A549 treated with DMSO at 1 μM for 4 hours (cell line): Measurements from ENCODE around the gene DDX19B. TPM values are rescaled to one million over a fixed set of nuclear protein-coding genes. Genes with fewer than 3 reads are reported as not detected.

Experiments used
- total RNA-seq: library from RNA; stranded (reverse); fragments of 200-300 nt; extraction: Qiagen RNA extraction; gene quantifications from 5 replicates; pipeline ENCODE4 v1.2.3, GENCODE V29; 2022; ENCODE audit warnings: low read depth

The DDX19B gene
- total RNA-seq, result 29.9 to 37.7 TPM (median 31.5 TPM) in 5 replicates

DNA sequence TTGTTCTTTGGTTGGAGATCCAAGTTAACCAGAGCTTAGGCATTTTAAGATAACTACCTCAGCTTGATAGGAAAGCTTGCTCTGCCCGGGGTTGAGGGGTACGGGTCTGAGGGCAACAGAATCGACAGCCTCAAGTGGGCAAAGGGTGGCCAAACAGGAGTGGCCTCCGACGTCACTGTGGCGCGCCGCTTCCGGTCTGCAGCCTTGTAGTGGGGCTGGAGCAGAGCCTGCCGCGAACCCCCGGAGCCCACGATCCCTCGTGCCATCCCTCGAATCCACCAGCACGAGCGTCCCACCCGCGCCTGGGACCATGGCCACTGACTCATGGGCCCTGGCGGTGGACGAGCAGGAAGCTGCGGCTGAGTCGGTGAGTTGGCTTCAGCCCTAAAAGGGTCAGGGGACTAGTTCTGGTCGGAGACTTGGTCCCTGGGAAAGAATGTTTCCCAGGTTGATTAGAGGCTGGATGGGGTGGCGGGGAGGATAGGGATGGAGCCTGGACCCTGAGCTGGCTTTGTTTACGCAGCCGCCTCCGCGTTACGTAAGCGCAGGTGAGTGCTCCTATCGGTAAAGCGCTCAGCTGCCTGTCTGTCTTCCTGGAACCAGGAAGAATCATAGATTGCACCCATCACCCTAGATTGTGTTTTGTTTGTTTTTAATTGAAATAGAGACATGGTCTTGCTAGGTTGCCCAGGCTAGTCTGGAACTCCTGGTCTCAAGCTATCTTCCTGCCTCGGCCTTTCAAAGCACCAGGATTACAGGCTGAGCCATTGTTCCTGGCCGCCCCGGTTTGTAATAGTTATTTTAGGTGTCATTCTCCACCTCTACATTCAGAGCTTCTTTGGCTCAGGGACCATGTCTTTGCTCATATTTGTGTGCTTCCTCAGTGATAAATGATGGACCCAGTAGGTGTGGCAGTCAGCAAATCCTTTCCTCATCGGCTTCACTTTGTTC, at the start of gene DDX19B:
DDX19B (plus strand) TSS at position 199 of the 951 bp plus-strand sequence; CDS start at position 311, 112 bp downstream.

DNA sequence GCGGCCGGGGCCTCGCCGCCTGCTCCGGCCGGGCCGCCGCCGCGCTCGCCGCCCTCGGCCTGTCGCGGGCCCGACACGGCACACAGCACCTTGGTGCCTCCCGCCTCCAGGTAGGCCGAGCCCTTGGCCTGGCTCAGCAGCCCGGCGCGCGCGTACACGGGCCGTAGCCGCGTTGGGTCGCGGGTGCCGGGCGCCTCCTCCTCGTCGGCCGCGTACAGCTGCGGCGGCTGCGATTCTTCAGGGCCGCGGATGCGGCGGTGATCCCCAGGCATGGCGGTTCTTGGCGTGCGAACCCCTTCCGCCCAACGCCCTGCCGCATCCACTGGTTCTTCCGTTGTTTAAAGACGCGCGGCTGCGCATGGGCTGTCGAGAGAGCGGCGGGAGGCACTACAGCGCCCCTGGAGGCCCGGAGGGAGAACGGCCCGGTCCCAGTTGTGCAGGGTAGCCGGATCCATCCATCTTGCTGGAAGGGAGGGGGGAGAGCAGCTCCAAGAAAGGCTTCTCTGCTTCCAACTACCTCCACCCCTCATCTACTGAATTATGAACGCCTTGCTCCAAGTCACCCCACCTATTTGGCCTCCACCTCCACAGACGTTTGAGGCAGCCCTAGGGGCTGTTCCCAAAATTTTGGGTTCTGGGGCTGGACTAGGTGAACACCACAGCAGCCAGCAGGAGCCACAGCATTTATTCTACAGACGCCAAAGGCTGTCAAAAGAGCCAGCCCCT, 47.2 kb upstream of the DDX19B start, which contains the start of gene EXOSC6:
EXOSC6 (minus strand) TSS at position 312 of the 726 bp plus-strand sequence; CDS start at position 272, 40 bp downstream.

DNA sequence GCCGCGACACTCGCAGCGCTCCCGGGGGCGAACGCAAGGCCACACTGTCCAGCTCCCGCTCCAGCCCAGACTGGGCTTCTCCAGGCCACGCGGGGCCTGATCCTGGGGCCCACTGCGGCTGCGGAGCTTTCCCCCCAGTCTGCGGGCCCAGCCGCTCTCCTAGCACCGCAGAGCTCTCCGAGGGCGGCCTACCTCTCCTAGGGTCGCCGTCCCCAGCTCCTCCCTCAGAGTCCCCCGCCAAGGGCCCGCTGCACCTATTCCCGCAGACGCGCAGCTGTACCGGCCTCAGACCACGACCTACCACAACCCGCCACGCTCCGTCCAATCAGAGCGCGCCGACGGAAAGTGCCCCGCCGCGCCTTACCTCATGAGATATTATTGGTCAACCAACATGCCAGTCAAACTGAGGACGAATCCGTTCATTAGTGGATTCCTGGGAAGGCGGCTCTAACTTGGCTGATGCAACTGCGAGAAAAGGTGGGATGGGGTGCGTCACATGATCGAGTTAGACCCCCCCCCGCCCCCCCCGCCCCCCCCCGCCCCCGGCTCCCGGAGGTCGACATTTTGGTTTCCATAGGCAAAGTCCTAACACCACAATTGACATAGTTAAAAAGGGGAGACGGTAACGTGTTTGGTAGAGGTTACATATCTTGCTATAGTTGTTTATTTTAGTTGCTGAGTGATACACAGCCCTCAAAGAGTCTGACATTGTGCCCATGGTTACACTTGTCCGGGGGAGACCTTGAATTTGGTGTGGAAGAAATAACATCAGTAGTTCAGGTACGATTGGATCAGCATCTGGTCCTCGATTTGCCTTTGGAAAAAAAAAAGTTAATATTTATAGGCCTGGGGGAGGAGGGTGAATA, 9.5 kb upstream of the DDX19B start, which contains the start of gene AARS1:
AARS1 (minus strand) TSS at position 278 of the 866 bp plus-strand sequence. CDS start 6,743 bp downstream, outside the sequence.

Other genes starting within 250 kb of the DDX19B start
- gene PDPR, start 184.9 kb upstream of the DDX19B start, total RNA-seq, result 15.0 to 17.0 TPM (median 16.6 TPM) in 5 replicates
- 0.06 to 0.16 TPM (median 0.09 TPM) in 5 replicates for gene CLEC18C, start 125.4 kb upstream of the DDX19B start, total RNA-seq
- 13.8 to 18.3 TPM (median 16.2 TPM) in 5 replicates for gene EXOSC6, start 47.2 kb upstream of the DDX19B start, total RNA-seq
- 93.5 to 107 TPM (median 102 TPM) in 5 replicates for gene AARS1, start 9.7 kb upstream of the DDX19B start, total RNA-seq
- gene DDX19A, start 47.7 kb downstream of the DDX19B start, total RNA-seq, result 40.3 to 42.8 TPM (median 42.0 TPM) in 5 replicates
- 20.3 to 28.4 TPM (median 23.0 TPM) in 5 replicates for gene ST3GAL2, start 139.9 kb downstream of the DDX19B start, total RNA-seq
- 4.2 to 6.2 TPM (median 5.4 TPM) in 5 replicates for gene FCSK, start 155.4 kb downstream of the DDX19B start, total RNA-seq
- 25.8 to 36.1 TPM (median 32.5 TPM) in 5 replicates for gene COG4, start 224.4 kb downstream of the DDX19B start, total RNA-seq
- 125 to 232 TPM (median 221 TPM) in 5 replicates for gene SF3B3, start 224.6 kb downstream of the DDX19B start, total RNA-seq